ENCODE measurements around the gene NUP214.

NUP214 gene

DNA sequence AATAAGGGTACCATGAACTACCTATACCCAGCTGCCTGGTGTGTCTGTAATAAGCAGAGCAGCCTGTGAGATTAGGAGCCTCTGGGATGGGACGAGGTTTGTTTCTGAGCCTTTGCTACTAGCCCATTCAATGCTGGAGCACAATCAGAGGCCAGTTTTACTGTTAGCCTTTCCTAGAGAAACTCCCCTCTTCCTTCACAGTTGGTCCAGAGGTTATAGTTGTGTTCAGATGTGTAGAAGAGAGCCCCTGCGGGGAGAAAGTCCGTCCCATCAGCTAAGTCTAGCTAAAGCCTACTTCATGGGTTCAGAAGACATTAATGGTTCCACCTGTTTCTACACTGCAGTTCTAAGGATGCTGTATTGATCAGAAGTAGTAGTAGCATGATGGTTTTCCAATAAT lies 16.8 kb downstream of the NUP214 start:
- TF ChIP-seq LEF1 (IDR thresholded peaks at IDR 0.05; ENCODE audit: borderline replicate concordance) (no peak), ELF4 (IDR thresholded peaks at IDR 0.05) (no peak)
- TF ChIP-seq, protein P1, sequence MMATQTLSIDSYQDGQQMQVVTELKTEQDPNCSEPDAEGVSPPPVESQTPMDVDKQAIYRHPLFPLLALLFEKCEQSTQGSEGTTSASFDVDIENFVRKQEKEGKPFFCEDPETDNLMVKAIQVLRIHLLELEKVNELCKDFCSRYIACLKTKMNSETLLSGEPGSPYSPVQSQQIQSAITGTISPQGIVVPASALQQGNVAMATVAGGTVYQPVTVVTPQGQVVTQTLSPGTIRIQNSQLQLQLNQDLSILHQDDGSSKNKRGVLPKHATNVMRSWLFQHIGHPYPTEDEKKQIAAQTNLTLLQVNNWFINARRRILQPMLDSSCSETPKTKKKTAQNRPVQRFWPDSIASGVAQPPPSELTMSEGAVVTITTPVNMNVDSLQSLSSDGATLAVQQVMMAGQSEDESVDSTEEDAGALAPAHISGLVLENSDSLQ (IDR thresholded peaks at IDR 0.05), result no peak
- CTCF ChIA-PET, result no interaction called here
- POLR2A ChIA-PET, result no interaction called here
- DNase-seq (ENCODE audit: extremely low spot score), result no peak

DNA sequence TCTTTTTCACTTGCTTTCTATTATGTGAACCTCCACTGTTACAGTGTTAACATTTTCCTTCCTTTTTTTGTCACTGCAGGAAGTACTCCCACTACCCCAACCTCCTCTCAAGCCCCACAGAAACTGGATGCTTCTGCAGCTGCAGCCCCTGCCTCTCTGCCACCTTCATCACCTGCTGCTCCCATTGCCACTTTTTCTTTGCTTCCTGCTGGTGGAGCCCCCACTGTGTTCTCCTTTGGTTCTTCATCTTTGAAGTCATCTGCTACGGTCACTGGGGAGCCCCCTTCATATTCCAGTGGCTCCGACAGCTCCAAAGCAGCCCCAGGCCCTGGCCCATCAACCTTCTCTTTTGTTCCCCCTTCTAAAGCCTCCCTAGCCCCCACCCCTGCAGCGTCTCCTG lies 18.8 kb downstream of the NUP214 start:
- DNase-seq (ENCODE audit: extremely low spot score), result no peak
- TF ChIP-seq ARNT (IDR thresholded peaks at IDR 0.05) (no peak), FOXM1 (IDR thresholded peaks at IDR 0.05; ENCODE audit: borderline replicate concordance) (no peak), FOXA1 (IDR thresholded peaks at IDR 0.05) (no peak), ELF4 (IDR thresholded peaks at IDR 0.05) (no peak), SUZ12 (IDR thresholded peaks at IDR 0.05) (no peak), TARDBP (IDR thresholded peaks at IDR 0.05) (no peak), L3MBTL2 (conservative IDR thresholded peaks at IDR 0.05) (no peak), HDGF (IDR thresholded peaks at IDR 0.05; ENCODE audit: borderline replicate concordance) (no peak), LEF1 (IDR thresholded peaks at IDR 0.05; ENCODE audit: borderline replicate concordance) (no peak), SP1 (IDR thresholded peaks at IDR 0.05) (no peak), NFRKB (IDR thresholded peaks at IDR 0.05) (no peak), BHLHE40 (IDR thresholded peaks at IDR 0.05; ENCODE audit: borderline replicate concordance) (no peak), CTBP1 (IDR thresholded peaks at IDR 0.05; ENCODE audit: borderline replicate concordance) (no peak), ZNF384 (IDR thresholded peaks at IDR 0.05) (no peak), FOXK2 (IDR thresholded peaks at IDR 0.05) (no peak)
- TF ChIP-seq, protein P1 (IDR thresholded peaks at IDR 0.05), result no peak
- ChIA-PET POLR2A (no interaction called here), CTCF (no interaction called here)

DNA sequence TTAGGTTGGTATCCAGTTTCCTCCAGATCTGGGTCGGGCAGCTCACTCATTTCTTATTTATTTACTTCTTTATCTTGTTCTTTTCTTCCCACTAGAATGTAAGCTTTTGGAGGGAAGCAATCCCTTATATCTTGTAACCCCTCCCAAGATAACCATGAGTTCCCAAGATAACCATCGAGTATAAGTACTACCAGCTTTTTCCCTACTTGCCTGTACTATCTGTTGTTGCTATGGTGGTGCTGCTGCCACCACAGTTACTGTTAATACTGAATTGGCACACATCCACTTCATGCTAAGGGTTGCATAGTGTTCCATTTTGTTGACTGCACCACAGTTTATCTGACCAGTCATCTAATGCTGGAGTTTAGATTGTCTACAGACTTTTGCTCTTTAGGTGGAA lies 19.9 kb downstream of the NUP214 start:
- no peak for DNase-seq (ENCODE audit: extremely low spot score)
- ChIA-PET POLR2A (no interaction called here), CTCF (no interaction called here)
- TF ChIP-seq CTBP1 (IDR thresholded peaks at IDR 0.05; ENCODE audit: borderline replicate concordance) (no peak), L3MBTL2 (conservative IDR thresholded peaks at IDR 0.05) (no peak), FOXM1 (IDR thresholded peaks at IDR 0.05; ENCODE audit: borderline replicate concordance) (no peak)
- TF ChIP-seq, protein P1 (IDR thresholded peaks at IDR 0.05), result no peak

DNA sequence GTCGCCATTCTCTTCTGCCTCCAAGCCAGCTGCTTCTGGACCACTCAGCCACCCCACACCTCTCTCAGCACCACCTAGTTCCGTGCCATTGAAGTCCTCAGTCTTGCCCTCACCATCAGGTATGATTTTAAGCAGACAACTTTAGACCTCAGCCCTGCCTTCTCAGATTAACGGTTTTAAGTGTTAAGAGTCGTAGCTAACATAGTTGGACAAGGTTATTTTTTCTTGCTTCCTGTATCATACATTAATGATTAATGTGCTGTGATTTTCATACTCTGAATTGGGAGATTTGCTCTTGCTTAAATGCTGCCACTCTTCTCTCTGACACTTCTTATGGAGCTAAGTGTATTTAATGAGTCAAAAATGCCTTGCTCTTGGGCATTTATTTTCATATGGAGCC lies 20.8 kb downstream of the NUP214 start:
- ChIA-PET POLR2A (no interaction called here), CTCF (no interaction called here)
- TF ChIP-seq SUZ12 (IDR thresholded peaks at IDR 0.05), result no peak
- no peak for TF ChIP-seq LEF1 (IDR thresholded peaks at IDR 0.05; ENCODE audit: borderline replicate concordance)
- no peak for DNase-seq (ENCODE audit: extremely low spot score)

DNA sequence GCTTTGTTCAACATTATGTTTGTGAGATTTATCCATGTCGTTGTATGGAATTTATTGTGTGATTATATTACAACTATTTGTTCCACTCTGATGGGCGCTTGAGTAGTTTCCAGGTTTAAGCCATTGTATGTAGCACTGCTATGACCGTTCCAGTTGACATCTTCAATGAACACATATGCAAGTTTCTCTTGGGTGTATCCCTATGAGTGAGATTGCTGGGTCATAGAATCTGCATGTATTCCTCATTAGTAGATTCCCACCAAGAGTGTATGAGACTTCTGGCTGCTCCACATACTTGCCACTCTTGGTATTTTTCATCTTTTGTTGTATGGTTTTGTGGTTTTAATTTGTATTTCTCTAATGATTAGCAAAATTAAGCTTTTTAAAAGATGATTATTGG lies 22.9 kb downstream of the NUP214 start:
- ChIA-PET POLR2A (no interaction called here), CTCF (no interaction called here)
- no peak for DNase-seq (ENCODE audit: extremely low spot score)
- TF ChIP-seq BHLHE40 (IDR thresholded peaks at IDR 0.05; ENCODE audit: borderline replicate concordance), result no peak
- no peak for TF ChIP-seq L3MBTL2 (conservative IDR thresholded peaks at IDR 0.05)
- no peak for TF ChIP-seq HDGF (IDR thresholded peaks at IDR 0.05; ENCODE audit: borderline replicate concordance)
- TF ChIP-seq FOXK2 (IDR thresholded peaks at IDR 0.05), result no peak
- TF ChIP-seq FOXM1 (IDR thresholded peaks at IDR 0.05; ENCODE audit: borderline replicate concordance), result no peak
- TF ChIP-seq ARNT (IDR thresholded peaks at IDR 0.05), result no peak
- no peak for TF ChIP-seq ELF4 (IDR thresholded peaks at IDR 0.05)
- TF ChIP-seq CTBP1 (IDR thresholded peaks at IDR 0.05; ENCODE audit: borderline replicate concordance), result no peak
- TF ChIP-seq LEF1 (IDR thresholded peaks at IDR 0.05; ENCODE audit: borderline replicate concordance), result no peak
- TF ChIP-seq TARDBP (IDR thresholded peaks at IDR 0.05), result no peak
- TF ChIP-seq ZNF384 (IDR thresholded peaks at IDR 0.05), result no peak
- TF ChIP-seq, protein P1 (IDR thresholded peaks at IDR 0.05), result no peak
- no peak for TF ChIP-seq NFRKB (IDR thresholded peaks at IDR 0.05)
- TF ChIP-seq SP1 (IDR thresholded peaks at IDR 0.05), result no peak
- no peak for TF ChIP-seq FOXA1 (IDR thresholded peaks at IDR 0.05)
- no peak for TF ChIP-seq SUZ12 (IDR thresholded peaks at IDR 0.05)

DNA sequence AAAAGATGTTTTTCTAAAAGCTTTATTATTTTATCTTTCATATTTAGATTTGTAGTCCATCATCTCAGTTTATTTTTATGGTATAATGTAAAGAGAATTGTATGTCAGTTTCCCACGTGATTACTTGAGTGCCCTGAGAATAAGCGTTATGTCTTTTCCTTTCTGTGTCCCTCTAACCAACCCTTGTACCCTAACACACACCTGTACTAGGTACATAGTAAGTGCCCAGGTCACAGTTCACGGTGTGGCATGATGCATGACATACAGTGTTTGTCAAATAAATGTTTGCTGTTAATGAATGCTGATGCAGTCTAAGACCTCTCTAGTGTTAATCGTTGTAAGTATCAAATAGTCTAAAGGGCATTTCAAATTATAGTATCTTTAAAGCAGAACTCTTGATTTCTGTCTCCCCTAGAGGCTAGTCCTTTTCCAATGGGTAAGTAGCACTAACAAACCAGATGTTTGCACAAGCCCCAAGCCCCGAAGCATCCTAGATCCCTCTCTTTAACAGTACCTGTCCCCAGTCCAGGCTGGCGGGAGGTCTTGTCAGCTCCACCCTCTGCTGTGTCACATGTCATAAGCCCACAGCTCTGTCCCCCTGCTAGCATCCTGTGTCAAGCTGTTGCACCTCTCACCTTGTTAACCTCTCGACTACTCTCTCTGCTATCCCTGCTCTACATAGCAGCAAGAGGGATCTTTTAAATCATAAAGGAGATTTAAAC lies 23.7 kb downstream of the NUP214 start:
- TF ChIP-seq ARNT (IDR thresholded peaks at IDR 0.05) (no peak), ZNF384 (IDR thresholded peaks at IDR 0.05) (no peak)
- TF ChIP-seq, protein P1 (IDR thresholded peaks at IDR 0.05), result no peak
- ChIA-PET CTCF (no interaction called here), POLR2A (no interaction called here)

More for the DNA sequence above, 23.7 kb downstream of the NUP214 start:
- no peak for DNase-seq (ENCODE audit: extremely low spot score)
